Endothelial cell of umbilical vein (primary cell): ENCODE results near the gene DST. TPM values are rescaled to one million over a fixed set of nuclear protein-coding genes. Genes with fewer than 3 reads are reported as not detected.

Source experiments
- BruUV-seq: library from RNA; stranded (reverse); fragments of 400-500 nt; replicated peaks from 2 replicates; lab custom pipeline; 2021; lab: Mats Ljungman, UMichigan
- CTCF ChIA-PET: fragments of 300-600, 350-600 bp; sonication (Branson Sonifier 250); formaldehyde crosslinking; loops from one replicate; lab custom pipeline; 2021; ENCODE audit warnings: antibody characterized with exemption, inconsistent platforms; lab: Charles Lee
- POLR2A ChIA-PET: fragments of 300-600, 350-600 bp; sonication (Branson Sonifier 250); formaldehyde crosslinking; loops from one replicate; lab custom pipeline; 2021; ENCODE audit warnings: antibody characterized with exemption, inconsistent platforms; lab: Charles Lee
- DNase-seq: peaks from one replicate; pipeline ENCODE4 v3.0.0-alpha.2; 2011; ENCODE audit warnings: low read depth, low spot score
- FAIRE-seq: peaks from 2 replicates; lab custom pipeline; 2011; peaks lifted over from hg19 to GRCh38; lab: Jason Lieb, UNC
- H2AFZ ChIP-seq: 2 replicates; pipeline ENCODE4 v1.6.0; 2012; ENCODE audit warnings: low read depth, low read length, control low read depth, inconsistent platforms
- H3K27ac ChIP-seq: 2 replicates; pipeline ENCODE4 v1.5.1; 2011; ENCODE audit warnings: low read depth, mild to moderate bottlenecking, control low read depth, low read length, moderate library complexity; ENCODE audit not compliant: insufficient read depth
- H3K27me3 ChIP-seq, 2 experiments: 2 replicates each; pipeline versions ENCODE4 v1.6.0 to v1.6.1; 2011; ENCODE audit warnings: low read length in 2 of 2, mixed read lengths in 1 of 2; ENCODE audit not compliant: control insufficient read depth in 2 of 2, insufficient read depth in 2 of 2
- H3K36me3 ChIP-seq, 2 experiments: 2 replicates in 1 of 2; 3 replicates in 1 of 2; pipeline ENCODE4 v1.5.1; 2011; ENCODE audit warnings: low read length in 2 of 2, mild to moderate bottlenecking in 1 of 2, moderate library complexity in 1 of 2; ENCODE audit not compliant: control insufficient read depth in 2 of 2, insufficient read depth in 2 of 2; ENCODE audit errors: extremely low read depth in 1 of 2
- H3K4me1 ChIP-seq: 3 replicates; pipeline ENCODE4 v1.5.1; 2011; ENCODE audit warnings: mild to moderate bottlenecking, low read length; ENCODE audit not compliant: control insufficient read depth, insufficient read depth; ENCODE audit errors: extremely low read depth
- H3K4me2 ChIP-seq: 2 replicates; pipeline ENCODE4 v1.6.1; 2011; ENCODE audit warnings: low read length, control low read depth, mixed read lengths; ENCODE audit not compliant: insufficient read depth
- H3K4me3 ChIP-seq, 3 experiments: fragments of 200-600 bp in 1 of 3; sonication (generic), shearing (Covaris generic) in 1 of 3; replicated peaks in 1 of 3; 2 replicates each; pipeline ENCODE4 v1.5.1; 2011 to 2016; ENCODE audit warnings: control low read depth in 3 of 3, low read length in 3 of 3, mild to moderate bottlenecking in 2 of 3, inconsistent platforms in 1 of 3, low read depth in 1 of 3, moderate library complexity in 1 of 3; ENCODE audit not compliant: insufficient read depth in 1 of 3
- H3K79me2 ChIP-seq: 2 replicates; pipeline ENCODE4 v1.6.0; 2012; ENCODE audit warnings: low read length, inconsistent platforms; ENCODE audit not compliant: control insufficient read depth, insufficient read depth
- H3K9ac ChIP-seq: replicated peaks from 2 replicates; pipeline ENCODE3; 2011; ENCODE audit warnings: low read length, control low read depth; ENCODE audit not compliant: insufficient read depth; ENCODE audit errors: extremely low read depth
- H3K9me1 ChIP-seq: replicated peaks from 3 replicates; pipeline ENCODE4 v1.6.0; 2011; ENCODE audit warnings: mild to moderate bottlenecking, low read length; ENCODE audit not compliant: control insufficient read depth, insufficient read depth; ENCODE audit errors: extremely low read depth
- H3K9me3 ChIP-seq: replicated peaks from 2 replicates; pipeline ENCODE4 v1.5.1; 2012; ENCODE audit warnings: low read length, inconsistent platforms; ENCODE audit not compliant: control insufficient read depth, insufficient read depth
- H4K20me1 ChIP-seq: replicated peaks from 2 replicates; pipeline ENCODE3; 2011; ENCODE audit warnings: mild to moderate bottlenecking, low read length; ENCODE audit not compliant: control insufficient read depth, insufficient read depth; ENCODE audit errors: extremely low read depth
- EZH2 ChIP-seq: IDR thresholded peaks from 2 replicates; pipeline ENCODE4 v1.6.1; 2012; ENCODE audit warnings: borderline replicate concordance, low read depth, mild to moderate bottlenecking, moderate library complexity, low read length, inconsistent platforms; ENCODE audit not compliant: severe bottlenecking
- FOS ChIP-seq: IDR thresholded peaks from 2 replicates; pipeline ENCODE4 v1.6.1; 2011; ENCODE audit warnings: mild to moderate bottlenecking, low read length, moderate library complexity, borderline replicate concordance; ENCODE audit not compliant: insufficient read depth
- GATA2 ChIP-seq: IDR thresholded peaks from 2 replicates; pipeline ENCODE4 v1.7.0; 2011; ENCODE audit warnings: low read depth, mild to moderate bottlenecking, moderate library complexity, mixed read lengths, low read length; ENCODE audit not compliant: insufficient read length, insufficient read depth
- JUN ChIP-seq: IDR thresholded peaks from 2 replicates; pipeline ENCODE4 v1.6.1; 2011; ENCODE audit warnings: borderline replicate concordance, low read depth; ENCODE audit not compliant: insufficient read length, insufficient read depth
- MYC ChIP-seq: IDR thresholded peaks from one replicate; pipeline ENCODE4 v1.6.1; 2011; ENCODE audit warnings: mild to moderate bottlenecking, low read depth, low read length
- POLR2A ChIP-seq: IDR thresholded peaks from 2 replicates; pipeline ENCODE4 v1.6.1; 2012; ENCODE audit warnings: low read depth, mild to moderate bottlenecking, control low read depth, low read length
- POLR2AphosphoS5 ChIP-seq: IDR thresholded peaks from 2 replicates; pipeline ENCODE4 v1.6.1; 2012; ENCODE audit warnings: low read depth, mild to moderate bottlenecking, control low read depth, low read length, moderate library complexity; ENCODE audit not compliant: insufficient read depth
- dilution Hi-C: fragments of 300-500 bp; cut with MboI; formaldehyde crosslinking; loops from one replicate; pipeline ENCODE4 v1.15.0; 2019; ENCODE audit warnings: low sequenced_read_pairs; ENCODE audit not compliant: extremely low pct_ligation_motif_present
- intact Hi-C: fragments of 100-400 bp; cut with micrococcal nuclease; formaldehyde crosslinking; loops from one replicate; pipeline ENCODE4 v1.10.0; 2022
- polyA plus RNA-seq, 4 experiments: library from polyadenylated mRNA; depleted of rRNA in 3 of 4; stranded (reverse) in 3 of 4; unstranded in 1 of 4; fragments of >200 nt; gene quantifications; 2 replicates each; pipeline versions ENCODE4 v1.2.1 to v1.2.3, GENCODE V29; 2011 to 2012; ENCODE audit warnings: missing spikeins in 1 of 4
- total RNA-seq: library from RNA; stranded (reverse); gene quantifications from 2 replicates; pipeline ENCODE4 v1.2.3, GENCODE V29; 2021
- TF ChIP-seq, protein P1 (sequence below), 2 donors: IDR thresholded peaks; 1 replicate in 1 of 2; 2 replicates in 1 of 2; pipeline ENCODE4 v1.5.1; 2011; ENCODE audit warnings: low read length in 2 of 2, mild to moderate bottlenecking in 2 of 2, moderate library complexity in 2 of 2, control low read depth in 1 of 2, inconsistent platforms in 1 of 2, low read depth in 1 of 2; ENCODE audit not compliant: insufficient read depth in 1 of 2; ENCODE audit errors: extremely low read depth in 1 of 2
- TF ChIP-seq, protein P2 (sequence below): IDR thresholded peaks from 2 replicates; pipeline ENCODE4 v1.6.1; 2011; ENCODE audit not compliant: insufficient read depth, insufficient read length

The DST gene
- total and polyA plus RNA-seq, 2 donors (not counting 3 experiments of a cell fraction or from before 2014, with no cell fraction given), result 62.3 to 253 TPM

DNA sequence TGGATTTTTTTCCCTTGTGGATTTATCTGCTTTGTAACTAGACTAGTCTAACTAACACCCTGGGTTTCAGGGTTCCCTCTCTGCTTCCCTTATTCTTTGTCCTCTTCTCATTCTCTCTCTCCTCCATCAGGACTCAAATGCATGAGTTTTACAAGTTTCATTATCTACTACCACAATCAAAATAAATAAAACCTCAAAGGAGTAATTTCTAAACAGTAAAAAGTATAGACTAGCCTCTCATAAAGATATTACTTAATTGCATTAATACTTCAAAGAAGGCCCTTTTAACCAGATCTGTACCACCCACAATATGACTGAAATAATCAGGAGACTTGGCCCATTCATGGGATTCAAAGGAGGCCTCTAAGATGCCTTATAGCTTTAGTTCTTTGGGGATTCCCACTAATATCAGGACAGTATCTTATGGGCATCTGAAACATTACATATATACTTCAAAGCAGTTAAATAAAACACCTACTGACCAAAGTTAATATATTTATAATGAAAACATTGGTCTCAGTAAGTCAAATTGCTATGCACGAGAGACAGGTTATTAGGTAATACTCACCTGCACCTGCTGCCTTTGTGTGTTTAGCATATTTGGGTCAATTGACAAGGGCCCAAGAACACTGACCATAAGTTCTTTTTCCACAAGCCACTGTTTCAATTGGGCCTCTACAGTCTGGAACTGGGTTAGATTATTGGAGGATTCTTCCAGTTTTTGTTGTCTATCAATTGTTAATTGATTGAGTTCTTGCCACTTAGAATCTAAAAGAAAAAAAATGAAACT is 85.7 kb downstream of the DST start:
- Histone ChIP-seq H4K20me1 (no peaks in the 10 kb centered on the region), H3K4me2 (no peak overlapping the region), H2AFZ (no peak overlapping the region), H3K9me1 (no peaks in the 10 kb centered on the region), H3K4me1 (no peaks in the 10 kb centered on the region), H3K27ac (no peak overlapping the region), H3K9ac (no peak overlapping the region), H3K4me3 (no peak overlapping the region), H3K36me3 (peaks cover 4 to 10% of the 10 kb centered on the region in 2 experiments), H3K79me2 (no peaks in the 10 kb centered on the region), H3K27me3 (no peaks in the 10 kb centered on the region), H3K9me3 (no peaks in the 10 kb centered on the region)
- ChIA-PET POLR2A (no interaction called here), CTCF (interaction anchor here (1.1 to 1.3 kb wide), 2 partner anchors 14 to 15 kb away, joined by 3 to 4 read pairs; no protein-coding TSS in a partner anchor)
- dilution Hi-C loops (no loop called here), intact Hi-C loops (no loop called here)
- no TSS peak for BruUV-seq
- no peak for FAIRE-seq
- no peak for DNase-seq
- TF ChIP-seq FOS (no peak), POLR2A (no peak), GATA2 (no peak), POLR2AphosphoS5 (no peak), EZH2 (no peak), JUN (no peak), MYC (no peak)
- TF ChIP-seq, protein P1, sequence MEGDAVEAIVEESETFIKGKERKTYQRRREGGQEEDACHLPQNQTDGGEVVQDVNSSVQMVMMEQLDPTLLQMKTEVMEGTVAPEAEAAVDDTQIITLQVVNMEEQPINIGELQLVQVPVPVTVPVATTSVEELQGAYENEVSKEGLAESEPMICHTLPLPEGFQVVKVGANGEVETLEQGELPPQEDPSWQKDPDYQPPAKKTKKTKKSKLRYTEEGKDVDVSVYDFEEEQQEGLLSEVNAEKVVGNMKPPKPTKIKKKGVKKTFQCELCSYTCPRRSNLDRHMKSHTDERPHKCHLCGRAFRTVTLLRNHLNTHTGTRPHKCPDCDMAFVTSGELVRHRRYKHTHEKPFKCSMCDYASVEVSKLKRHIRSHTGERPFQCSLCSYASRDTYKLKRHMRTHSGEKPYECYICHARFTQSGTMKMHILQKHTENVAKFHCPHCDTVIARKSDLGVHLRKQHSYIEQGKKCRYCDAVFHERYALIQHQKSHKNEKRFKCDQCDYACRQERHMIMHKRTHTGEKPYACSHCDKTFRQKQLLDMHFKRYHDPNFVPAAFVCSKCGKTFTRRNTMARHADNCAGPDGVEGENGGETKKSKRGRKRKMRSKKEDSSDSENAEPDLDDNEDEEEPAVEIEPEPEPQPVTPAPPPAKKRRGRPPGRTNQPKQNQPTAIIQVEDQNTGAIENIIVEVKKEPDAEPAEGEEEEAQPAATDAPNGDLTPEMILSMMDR (IDR thresholded peaks at IDR 0.05; ENCODE audit: extremely low read depth in 1 of 2, insufficient read depth in 1 of 2, low read depth in 1 of 2, low read length in 2 of 2), result no peak
- TF ChIP-seq, protein P2, sequence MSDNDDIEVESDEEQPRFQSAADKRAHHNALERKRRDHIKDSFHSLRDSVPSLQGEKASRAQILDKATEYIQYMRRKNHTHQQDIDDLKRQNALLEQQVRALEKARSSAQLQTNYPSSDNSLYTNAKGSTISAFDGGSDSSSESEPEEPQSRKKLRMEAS, result no peak
